Nephron (organoid): Measurements from ENCODE around the gene BAD.
A peak's percentile ranks its signal among the peaks of the same experiment; 100 is the strongest.

Experiments used
- H3K27ac Mint-ChIP-seq, 3 experiments: 2 replicates each; pipeline ENCODE4 v1.8.0; 2020; ENCODE audit warnings: mixed read lengths in 3 of 3, mild to moderate bottlenecking in 2 of 3, moderate library complexity in 1 of 3
- H3K27me3 Mint-ChIP-seq: 2 replicates; pipeline ENCODE4 v1.8.0; 2021; ENCODE audit warnings: low read depth, mild to moderate bottlenecking, moderate library complexity, mixed read lengths
- H3K36me3 Mint-ChIP-seq: 2 replicates; pipeline ENCODE4 v1.8.0; 2020; ENCODE audit warnings: low read depth, mixed read lengths
- H3K4me1 Mint-ChIP-seq: 2 replicates; pipeline ENCODE4 v1.8.0; 2020; ENCODE audit warnings: mixed read lengths
- H3K4me3 Mint-ChIP-seq, 3 experiments: 2 replicates each; pipeline ENCODE4 v1.8.0; 2020; ENCODE audit warnings: mild to moderate bottlenecking in 3 of 3, mixed read lengths in 3 of 3, moderate library complexity in 2 of 3
- H3K9me3 Mint-ChIP-seq: 2 replicates; pipeline ENCODE4 v1.8.0; 2020; ENCODE audit warnings: mixed read lengths
- TF ChIP-seq, protein P1 (sequence below), 3 experiments: fragments of 200-600 bp; sonication (generic); IDR thresholded peaks; one replicate each; pipeline ENCODE4 v1.5.0; 2021; ENCODE audit warnings: antibody characterized with exemption in 3 of 3; ENCODE audit not compliant: unreplicated experiment in 3 of 3

Gene BAD

DNA sequence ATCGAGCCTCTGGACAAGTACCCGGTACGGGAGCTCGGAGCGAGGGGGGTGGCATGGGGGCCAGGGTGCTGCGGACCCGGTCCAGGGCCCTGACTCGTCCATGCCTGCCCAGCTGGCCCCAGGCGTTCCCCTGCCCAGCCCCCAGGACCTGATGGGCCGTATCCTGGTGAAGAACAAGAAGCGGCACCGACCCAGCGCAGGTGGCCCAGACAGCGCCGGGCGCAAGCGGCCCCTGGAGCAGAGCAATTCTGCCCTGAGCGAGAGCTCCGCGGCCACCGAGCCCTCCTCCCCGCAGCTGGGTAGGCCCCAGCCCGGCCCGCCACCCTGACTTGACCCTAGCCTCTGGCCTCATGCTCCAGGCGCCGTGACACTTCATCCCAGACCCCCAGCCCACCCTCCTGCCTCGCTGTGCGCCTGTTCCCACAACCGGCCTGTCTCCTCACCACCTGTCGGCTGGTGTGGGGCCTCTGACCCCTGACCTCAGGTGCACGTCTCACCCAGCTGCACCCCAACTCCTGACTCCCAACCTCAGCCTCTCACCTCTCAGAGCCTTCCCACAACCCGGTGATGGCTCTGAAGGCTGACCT, 25.4 kb downstream of the BAD start:
- TF ChIP-seq, protein P1, sequence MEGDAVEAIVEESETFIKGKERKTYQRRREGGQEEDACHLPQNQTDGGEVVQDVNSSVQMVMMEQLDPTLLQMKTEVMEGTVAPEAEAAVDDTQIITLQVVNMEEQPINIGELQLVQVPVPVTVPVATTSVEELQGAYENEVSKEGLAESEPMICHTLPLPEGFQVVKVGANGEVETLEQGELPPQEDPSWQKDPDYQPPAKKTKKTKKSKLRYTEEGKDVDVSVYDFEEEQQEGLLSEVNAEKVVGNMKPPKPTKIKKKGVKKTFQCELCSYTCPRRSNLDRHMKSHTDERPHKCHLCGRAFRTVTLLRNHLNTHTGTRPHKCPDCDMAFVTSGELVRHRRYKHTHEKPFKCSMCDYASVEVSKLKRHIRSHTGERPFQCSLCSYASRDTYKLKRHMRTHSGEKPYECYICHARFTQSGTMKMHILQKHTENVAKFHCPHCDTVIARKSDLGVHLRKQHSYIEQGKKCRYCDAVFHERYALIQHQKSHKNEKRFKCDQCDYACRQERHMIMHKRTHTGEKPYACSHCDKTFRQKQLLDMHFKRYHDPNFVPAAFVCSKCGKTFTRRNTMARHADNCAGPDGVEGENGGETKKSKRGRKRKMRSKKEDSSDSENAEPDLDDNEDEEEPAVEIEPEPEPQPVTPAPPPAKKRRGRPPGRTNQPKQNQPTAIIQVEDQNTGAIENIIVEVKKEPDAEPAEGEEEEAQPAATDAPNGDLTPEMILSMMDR (IDR thresholded peaks at IDR 0.05; ENCODE audit: unreplicated experiment in 3 of 3) = no peak
- Mint-ChIP-seq H3K4me3 (no peak overlapping the region), H3K9me3 (no peaks in the 10 kb centered on the region), H3K4me1 (no peaks in the 10 kb centered on the region), H3K36me3 (peaks cover 27% of the 10 kb centered on the region), H3K27me3 (no peaks in the 10 kb centered on the region), H3K27ac (no peak overlapping the region)

DNA sequence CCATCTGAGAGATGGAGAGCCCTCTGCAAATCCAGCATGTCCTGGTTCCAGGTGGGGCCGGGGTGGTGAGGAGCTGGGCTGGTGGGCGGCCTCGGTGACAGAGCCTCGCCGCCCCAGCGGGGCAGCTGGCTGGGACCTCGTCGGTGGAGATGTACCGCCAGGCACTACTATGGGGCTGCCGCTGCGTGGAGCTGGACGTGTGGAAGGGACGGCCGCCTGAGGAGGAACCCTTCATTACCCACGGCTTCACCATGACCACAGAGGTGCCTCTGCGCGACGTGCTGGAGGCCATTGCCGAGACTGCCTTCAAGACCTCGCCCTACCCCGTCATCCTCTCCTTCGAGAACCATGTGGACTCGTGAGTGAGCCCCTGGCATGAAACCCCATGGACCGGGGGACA, 26.1 kb downstream of the BAD start:
- TF ChIP-seq, protein P1 (IDR thresholded peaks at IDR 0.05; ENCODE audit: unreplicated experiment in 3 of 3) = no peak
- peaks cover 30% of the 10 kb centered on the region for H3K36me3 Mint-ChIP-seq
- H3K4me1 Mint-ChIP-seq = no peaks in the 10 kb centered on the region
- H3K4me3 Mint-ChIP-seq = no peak overlapping the region
- H3K27me3 Mint-ChIP-seq = no peaks in the 10 kb centered on the region
- no peak overlapping the region for H3K27ac Mint-ChIP-seq
- H3K9me3 Mint-ChIP-seq = no peaks in the 10 kb centered on the region

DNA sequence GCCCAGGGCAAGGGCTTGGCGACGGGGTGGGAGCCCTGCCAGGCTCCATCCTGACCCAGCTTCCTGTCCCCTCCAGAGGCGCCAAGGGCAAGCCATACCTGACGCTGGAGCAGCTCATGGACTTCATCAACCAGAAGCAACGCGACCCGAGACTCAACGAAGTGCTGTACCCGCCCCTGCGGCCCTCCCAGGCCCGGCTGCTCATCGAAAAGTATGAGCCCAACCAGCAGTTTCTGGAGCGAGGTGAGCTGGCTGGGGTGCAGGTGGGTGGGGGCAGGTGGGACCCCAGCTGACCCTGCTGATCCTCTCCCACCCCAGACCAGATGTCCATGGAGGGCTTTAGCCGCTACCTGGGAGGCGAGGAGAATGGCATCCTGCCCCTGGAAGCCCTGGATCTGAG, 28.2 kb downstream of the BAD start:
- Mint-ChIP-seq H3K27ac (no peak overlapping the region), H3K9me3 (no peaks in the 10 kb centered on the region), H3K4me1 (no peaks in the 10 kb centered on the region), H3K27me3 (no peaks in the 10 kb centered on the region), H3K36me3 (peaks cover 23% of the 10 kb centered on the region), H3K4me3 (no peak overlapping the region)
- TF ChIP-seq, protein P1 (IDR thresholded peaks at IDR 0.05; ENCODE audit: unreplicated experiment in 3 of 3) = no peak

DNA sequence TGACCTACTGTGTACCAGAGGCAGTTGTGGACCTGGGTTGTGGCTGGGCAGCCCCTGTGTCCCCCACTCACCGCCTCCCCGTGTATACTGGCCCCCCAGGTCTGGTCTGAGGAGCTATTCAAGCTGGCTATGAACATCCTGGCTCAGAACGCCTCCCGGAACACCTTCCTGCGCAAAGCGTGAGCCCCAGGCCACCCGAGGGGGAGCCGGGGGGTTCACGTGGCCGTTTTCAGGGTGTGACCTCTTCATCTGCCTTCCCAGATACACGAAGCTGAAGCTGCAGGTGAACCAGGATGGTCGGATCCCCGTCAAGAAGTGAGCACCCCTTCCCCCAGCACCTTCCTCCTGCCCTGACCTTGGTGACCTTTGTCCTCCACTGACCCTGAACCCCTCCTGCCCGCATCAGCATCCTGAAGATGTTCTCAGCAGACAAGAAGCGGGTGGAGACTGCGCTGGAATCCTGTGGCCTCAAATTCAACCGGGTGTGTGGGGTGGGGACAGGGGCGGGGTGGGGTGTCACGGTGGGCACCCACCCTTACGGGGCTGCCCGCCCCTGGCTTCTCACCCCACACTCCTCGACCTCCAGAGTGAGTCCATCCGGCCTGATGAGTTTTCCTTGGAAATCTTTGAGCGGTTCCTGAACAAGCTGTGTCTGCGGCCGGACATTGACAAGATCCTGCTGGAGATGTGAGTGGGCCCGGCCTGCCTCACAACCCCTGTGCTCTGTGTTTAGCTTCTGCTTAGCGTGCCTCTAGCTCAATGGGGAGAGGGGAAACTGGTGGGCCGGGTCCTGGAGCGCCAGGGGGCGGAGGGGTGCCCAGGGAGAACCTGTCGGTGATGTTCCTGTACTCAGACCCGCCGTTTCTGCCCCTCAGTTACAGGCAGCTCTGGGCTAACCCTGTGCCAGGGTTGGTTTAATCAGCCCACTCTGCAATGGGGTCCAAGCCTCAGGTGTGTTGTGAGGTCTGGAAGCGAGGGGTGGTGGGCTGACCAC, 29.0 kb downstream of the BAD start:
- Mint-ChIP-seq H3K9me3 (no peaks in the 10 kb centered on the region), H3K4me1 (no peaks in the 10 kb centered on the region), H3K36me3 (peaks cover 23% of the 10 kb centered on the region), H3K27ac (no peak overlapping the region), H3K27me3 (no peaks in the 10 kb centered on the region), H3K4me3 (peak overlapping the region in 1 of 3 experiments; percentile 12)
- TF ChIP-seq, protein P1 (IDR thresholded peaks at IDR 0.05; ENCODE audit: unreplicated experiment in 3 of 3) = no peak

DNA sequence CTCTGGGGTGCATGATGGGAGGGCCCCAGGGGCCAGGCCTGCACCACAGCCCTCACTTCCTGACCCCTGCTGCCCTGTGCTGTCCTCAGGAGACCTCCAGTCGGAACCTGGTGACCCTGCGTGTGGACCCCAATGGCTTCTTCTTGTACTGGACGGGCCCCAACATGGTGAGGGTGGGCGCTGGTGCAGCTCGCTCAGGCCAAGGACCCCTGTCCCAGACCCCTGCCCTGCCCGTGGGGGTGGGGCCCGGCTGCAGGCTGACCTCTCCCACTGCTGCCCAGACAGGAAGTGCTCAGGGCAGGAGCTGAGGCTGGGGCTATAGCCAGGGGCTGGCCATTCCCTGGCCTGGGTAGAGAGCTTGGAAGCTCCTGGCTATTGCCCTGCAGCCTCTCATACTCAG, 30.1 kb downstream of the BAD start:
- H3K36me3 Mint-ChIP-seq = peaks cover 14% of the 10 kb centered on the region
- peaks cover 8% of the 10 kb centered on the region for H3K4me1 Mint-ChIP-seq
- no peak overlapping the region for H3K27ac Mint-ChIP-seq
- H3K9me3 Mint-ChIP-seq = no peaks in the 10 kb centered on the region
- H3K4me3 Mint-ChIP-seq = peak overlapping the region; percentile 42 to 76 (median 45)
- H3K27me3 Mint-ChIP-seq = no peaks in the 10 kb centered on the region
- TF ChIP-seq, protein P1 (IDR thresholded peaks at IDR 0.05; ENCODE audit: unreplicated experiment in 3 of 3) = no peak
